Activated naive CD4-positive, alpha-beta T cell treated with anti-CD3 and anti-CD28 coated beads, Interleukin-2, amount 10 ng/mL, durations not matched to agents 7 days and 5 days (primary cell): ENCODE measurements around the gene GRIK1.

Experiments used
- CTCF ChIA-PET: fragments of 350-600 bp; sonication (Branson Sonifier 250); formaldehyde crosslinking; loops from one replicate; lab custom pipeline; 2021; ENCODE audit warnings: antibody characterized with exemption; lab: Charles Lee
- DNase-seq: peaks from one replicate; pipeline ENCODE4 v3.0.0-alpha.2; 2020
- H3K27ac Mint-ChIP-seq: one replicate; pipeline ENCODE4 v1.8.0; 2021; ENCODE audit warnings: mild to moderate bottlenecking, moderate library complexity, mixed read lengths
- H3K27me3 Mint-ChIP-seq: one replicate; pipeline ENCODE4 v1.8.0; 2021; ENCODE audit warnings: mild to moderate bottlenecking, mixed read lengths
- H3K36me3 Mint-ChIP-seq: one replicate; pipeline ENCODE4 v1.8.0; 2021; ENCODE audit warnings: mixed read lengths
- H3K4me1 Mint-ChIP-seq: one replicate; pipeline ENCODE4 v1.8.0; 2021; ENCODE audit warnings: mixed read lengths
- H3K4me3 Mint-ChIP-seq: one replicate; pipeline ENCODE4 v1.8.0; 2021; ENCODE audit warnings: mild to moderate bottlenecking, moderate library complexity, mixed read lengths
- H3K9me3 Mint-ChIP-seq: one replicate; pipeline ENCODE4 v1.8.0; 2021; ENCODE audit warnings: mixed read lengths

Gene GRIK1

GRCh38 chr21:29689753-29690152 is 250.0 kb downstream of the GRIK1 start:
- Mint-ChIP-seq H3K27ac (no peak overlapping the region), H3K4me1 (no peaks in the 10 kb centered on the region), H3K27me3 (peaks cover 3% of the 10 kb centered on the region), H3K9me3 (no peaks in the 10 kb centered on the region), H3K36me3 (no peaks in the 10 kb centered on the region), H3K4me3 (no peak overlapping the region)
- no peak for DNase-seq
- CTCF ChIA-PET, result no interaction called here

- H3K4me3 Mint-ChIP-seq, result no peak overlapping the region
- no peak overlapping the region for H3K27ac Mint-ChIP-seq
- DNase-seq, result no peak
- no peaks in the 10 kb centered on the region for H3K9me3 Mint-ChIP-seq
- no peaks in the 10 kb centered on the region for H3K4me1 Mint-ChIP-seq
- no peaks in the 10 kb centered on the region for H3K36me3 Mint-ChIP-seq
- CTCF ChIA-PET, result interaction anchor here (1.0 kb wide), 1 partner anchor 8 kb away, joined by 3 read pairs; no protein-coding TSS in a partner anchor
- H3K27me3 Mint-ChIP-seq, result peaks cover 3% of the 10 kb centered on the region
These were observed 255.7 kb downstream of the GRIK1 start for GRCh38 chr21:29684106-29684505.

GRCh38 chr21:29682800-29683199 is 257.0 kb downstream of the GRIK1 start:
- CTCF ChIA-PET, result no interaction called here
- Mint-ChIP-seq H3K27ac (no peak overlapping the region), H3K4me3 (no peak overlapping the region), H3K4me1 (no peaks in the 10 kb centered on the region), H3K27me3 (peaks cover 3% of the 10 kb centered on the region), H3K36me3 (no peaks in the 10 kb centered on the region), H3K9me3 (no peaks in the 10 kb centered on the region)
- no peak for DNase-seq

- H3K27me3 Mint-ChIP-seq, result no peaks in the 10 kb centered on the region
- no peak for DNase-seq
- CTCF ChIA-PET, result no interaction called here
- no peaks in the 10 kb centered on the region for H3K36me3 Mint-ChIP-seq
- H3K27ac Mint-ChIP-seq, result no peak overlapping the region
- H3K4me3 Mint-ChIP-seq, result no peak overlapping the region
- no peaks in the 10 kb centered on the region for H3K4me1 Mint-ChIP-seq
- H3K9me3 Mint-ChIP-seq, result no peaks in the 10 kb centered on the region
These were observed 259.5 kb downstream of the GRIK1 start for GRCh38 chr21:29680273-29680672.

- CTCF ChIA-PET, result interaction anchor here (0.6 kb wide), 1 partner anchor 17 kb away, joined by 4 read pairs; no protein-coding TSS in a partner anchor
These were observed 261.2 kb downstream of the GRIK1 start for GRCh38 chr21:29678626-29679025.

GRCh38 chr21:29677326-29677725 is 262.5 kb downstream of the GRIK1 start:
- Mint-ChIP-seq H3K27me3 (no peaks in the 10 kb centered on the region), H3K27ac (no peak overlapping the region), H3K9me3 (no peaks in the 10 kb centered on the region), H3K36me3 (no peaks in the 10 kb centered on the region), H3K4me3 (no peak overlapping the region), H3K4me1 (no peaks in the 10 kb centered on the region)
- DNase-seq, result no peak
- CTCF ChIA-PET, result no interaction called here

More at GRCh38 chr21:29678626-29679025, 261.2 kb downstream of the GRIK1 start:
- no peak overlapping the region for H3K27ac Mint-ChIP-seq
- no peaks in the 10 kb centered on the region for H3K27me3 Mint-ChIP-seq
- H3K36me3 Mint-ChIP-seq, result no peaks in the 10 kb centered on the region
- no peak for DNase-seq
- no peak overlapping the region for H3K4me3 Mint-ChIP-seq
- H3K9me3 Mint-ChIP-seq, result no peaks in the 10 kb centered on the region
- H3K4me1 Mint-ChIP-seq, result no peaks in the 10 kb centered on the region

GRCh38 chr21:29676395-29676794 is 263.4 kb downstream of the GRIK1 start:
- CTCF ChIA-PET, result no interaction called here
- Mint-ChIP-seq H3K4me3 (no peak overlapping the region), H3K9me3 (no peaks in the 10 kb centered on the region), H3K27ac (no peak overlapping the region), H3K4me1 (no peaks in the 10 kb centered on the region), H3K36me3 (no peaks in the 10 kb centered on the region), H3K27me3 (no peaks in the 10 kb centered on the region)
- DNase-seq, result no peak

- H3K27ac Mint-ChIP-seq, result no peak overlapping the region
- H3K4me1 Mint-ChIP-seq, result no peaks in the 10 kb centered on the region
- H3K4me3 Mint-ChIP-seq, result no peak overlapping the region
- H3K27me3 Mint-ChIP-seq, result no peaks in the 10 kb centered on the region
- no peaks in the 10 kb centered on the region for H3K9me3 Mint-ChIP-seq
- no peaks in the 10 kb centered on the region for H3K36me3 Mint-ChIP-seq
- CTCF ChIA-PET, result no interaction called here
- DNase-seq, result no peak
These were observed 264.3 kb downstream of the GRIK1 start for GRCh38 chr21:29675451-29675850.

- no peaks in the 10 kb centered on the region for H3K36me3 Mint-ChIP-seq
- CTCF ChIA-PET, result no interaction called here
- H3K27me3 Mint-ChIP-seq, result no peaks in the 10 kb centered on the region
- H3K9me3 Mint-ChIP-seq, result no peaks in the 10 kb centered on the region
- H3K4me1 Mint-ChIP-seq, result no peaks in the 10 kb centered on the region
- H3K27ac Mint-ChIP-seq, result no peak overlapping the region
- H3K4me3 Mint-ChIP-seq, result no peak overlapping the region
- DNase-seq, result no peak
These were observed 265.5 kb downstream of the GRIK1 start for GRCh38 chr21:29674343-29674742.

- Mint-ChIP-seq H3K9me3 (no peaks in the 10 kb centered on the region), H3K27ac (no peak overlapping the region), H3K36me3 (no peaks in the 10 kb centered on the region), H3K27me3 (peaks cover 7% of the 10 kb centered on the region), H3K4me3 (no peak overlapping the region), H3K4me1 (no peaks in the 10 kb centered on the region)
- no peak for DNase-seq
- CTCF ChIA-PET, result no interaction called here
These were observed 266.6 kb downstream of the GRIK1 start for GRCh38 chr21:29673096-29673610.

- Mint-ChIP-seq H3K9me3 (no peaks in the 10 kb centered on the region), H3K27me3 (peaks cover 8% of the 10 kb centered on the region), H3K4me1 (no peaks in the 10 kb centered on the region), H3K4me3 (no peak overlapping the region), H3K36me3 (no peaks in the 10 kb centered on the region), H3K27ac (no peak overlapping the region)
- CTCF ChIA-PET, result interaction anchor here (0.8 kb wide), 1 partner anchor 10 kb away, joined by 3 read pairs; no protein-coding TSS in a partner anchor
- DNase-seq, result no peak
These were observed 268.1 kb downstream of the GRIK1 start for GRCh38 chr21:29671728-29672127.

GRCh38 chr21:29670228-29670627 is 269.6 kb downstream of the GRIK1 start:
- Mint-ChIP-seq H3K36me3 (no peaks in the 10 kb centered on the region), H3K4me3 (no peak overlapping the region), H3K9me3 (no peaks in the 10 kb centered on the region), H3K27me3 (peaks cover 8% of the 10 kb centered on the region), H3K4me1 (no peaks in the 10 kb centered on the region), H3K27ac (no peak overlapping the region)
- CTCF ChIA-PET, result no interaction called here
- no peak for DNase-seq

GRCh38 chr21:29669416-29669815 is 270.4 kb downstream of the GRIK1 start:
- no peaks in the 10 kb centered on the region for H3K9me3 Mint-ChIP-seq
- no peak for DNase-seq
- no peak overlapping the region for H3K4me3 Mint-ChIP-seq
- CTCF ChIA-PET, result no interaction called here
- H3K36me3 Mint-ChIP-seq, result no peaks in the 10 kb centered on the region
- H3K27ac Mint-ChIP-seq, result no peak overlapping the region
- peaks cover 8% of the 10 kb centered on the region for H3K27me3 Mint-ChIP-seq
- H3K4me1 Mint-ChIP-seq, result no peaks in the 10 kb centered on the region

GRCh38 chr21:29667651-29668050 is 272.1 kb downstream of the GRIK1 start:
- Mint-ChIP-seq H3K27ac (no peak overlapping the region), H3K9me3 (no peaks in the 10 kb centered on the region), H3K27me3 (peaks cover 14% of the 10 kb centered on the region), H3K4me3 (no peak overlapping the region), H3K36me3 (no peaks in the 10 kb centered on the region), H3K4me1 (no peaks in the 10 kb centered on the region)
- no peak for DNase-seq
- CTCF ChIA-PET, result no interaction called here

- Mint-ChIP-seq H3K36me3 (no peaks in the 10 kb centered on the region), H3K4me3 (no peak overlapping the region), H3K4me1 (no peaks in the 10 kb centered on the region), H3K27ac (no peak overlapping the region), H3K9me3 (no peaks in the 10 kb centered on the region), H3K27me3 (peaks cover 18% of the 10 kb centered on the region)
- CTCF ChIA-PET, result no interaction called here
- no peak for DNase-seq
These were observed 275.2 kb downstream of the GRIK1 start for GRCh38 chr21:29664615-29665014.
